GM21528 (cell line): Measurements from ENCODE around the gene ANKK1.

Experiments used
- ATAC-seq: cut with Tn5 transposase; IDR thresholded peaks from one replicate; pipeline ENCODE4 v1.9.1; 2021; ENCODE audit warnings: mild to moderate bottlenecking, moderate library complexity; ENCODE audit not compliant: unreplicated experiment, low FRiP score

The ANKK1 gene

DNA sequence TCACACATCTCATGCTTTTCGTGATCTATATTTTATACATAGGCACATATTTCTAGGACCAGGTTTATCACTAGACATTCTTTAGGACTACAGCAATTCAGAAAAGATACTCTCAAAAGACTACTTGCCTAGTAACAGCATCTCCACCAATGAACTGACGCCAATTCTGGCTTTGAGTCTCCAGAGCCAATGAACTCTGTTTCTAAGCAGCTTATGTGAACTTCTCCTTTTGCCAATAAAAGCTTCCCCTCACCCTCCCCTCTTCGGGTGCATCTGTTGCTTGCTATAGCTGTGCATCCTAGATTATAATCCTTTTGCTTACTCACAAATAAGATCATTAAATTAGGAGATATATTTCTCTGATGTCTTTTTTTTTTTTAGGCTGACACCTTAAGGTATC lies 11.4 kb upstream of the ANKK1 start:
- ATAC-seq: no peak

DNA sequence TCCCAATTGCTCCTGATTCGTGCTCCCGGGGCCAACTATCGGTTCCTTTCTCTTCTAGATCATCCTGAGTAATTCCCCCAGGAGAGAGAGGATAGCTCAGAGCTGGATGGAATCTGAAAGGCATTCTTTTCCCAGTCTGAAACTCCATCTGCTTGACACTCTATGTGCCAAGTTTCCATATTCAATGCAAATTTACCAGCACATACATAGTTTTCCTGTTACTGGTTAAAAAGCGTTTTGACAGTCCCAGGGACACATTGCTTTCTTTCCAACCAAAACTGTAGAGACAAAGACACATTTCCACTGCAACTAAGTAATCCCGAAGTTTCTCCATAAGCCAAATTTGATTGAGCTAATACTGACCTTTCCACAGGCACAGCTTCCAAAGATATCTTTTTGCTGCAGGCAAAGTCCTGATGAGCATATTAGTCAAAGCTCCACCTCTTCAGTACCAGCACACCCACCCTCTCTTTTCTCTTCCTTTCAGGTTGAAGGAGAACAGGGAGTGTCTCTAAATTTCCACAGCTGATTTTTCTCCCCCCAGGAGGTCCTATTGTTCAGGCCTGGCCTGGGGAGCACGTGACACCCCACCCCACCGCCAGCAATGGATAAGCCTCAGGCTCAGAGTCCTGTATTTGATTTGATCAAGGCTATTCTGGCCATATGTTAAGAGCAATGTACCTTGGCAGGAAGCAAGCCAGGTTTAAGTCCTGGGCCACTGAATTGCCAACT lies 9.7 kb upstream of the ANKK1 start:
- no peak for ATAC-seq

DNA sequence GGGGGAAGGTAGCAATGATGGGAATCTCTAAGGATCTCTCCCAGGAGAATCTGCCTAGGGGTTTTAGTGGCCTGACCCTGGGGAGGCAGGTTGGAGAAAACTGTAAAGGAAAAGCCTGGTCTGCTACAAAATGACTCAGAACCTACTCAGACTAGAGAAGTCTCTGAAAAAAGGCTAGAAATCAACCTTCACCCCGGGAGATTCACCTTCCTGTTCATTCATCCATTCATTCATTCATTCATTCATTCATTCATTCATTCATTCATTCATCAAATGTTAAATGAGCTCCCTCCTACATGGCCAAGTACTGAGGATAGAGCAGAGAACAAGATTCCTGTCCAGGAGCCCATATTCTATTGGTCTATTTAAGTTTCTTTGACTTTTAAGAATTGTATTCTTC lies 8.9 kb upstream of the ANKK1 start:
- ATAC-seq: no peak

DNA sequence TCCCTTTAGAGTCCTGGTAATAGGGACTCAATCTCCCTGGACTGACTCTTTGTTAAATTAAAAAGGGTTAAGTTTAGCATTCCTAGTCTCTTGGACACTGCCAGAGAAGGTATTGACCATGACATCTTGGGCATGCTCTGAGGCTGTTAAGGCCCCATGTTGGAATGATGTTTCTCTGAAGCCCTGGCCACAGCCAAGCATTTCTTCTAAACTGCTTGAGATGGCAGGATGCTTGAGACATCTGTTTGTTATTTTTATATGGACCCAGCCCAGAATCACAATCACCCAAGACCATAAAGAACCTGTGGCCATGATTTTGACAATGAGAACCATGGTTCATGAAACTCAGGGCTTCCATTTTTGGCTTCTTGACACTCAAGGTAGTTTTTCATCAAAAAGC lies 5.5 kb upstream of the ANKK1 start:
- ATAC-seq: no peak

DNA sequence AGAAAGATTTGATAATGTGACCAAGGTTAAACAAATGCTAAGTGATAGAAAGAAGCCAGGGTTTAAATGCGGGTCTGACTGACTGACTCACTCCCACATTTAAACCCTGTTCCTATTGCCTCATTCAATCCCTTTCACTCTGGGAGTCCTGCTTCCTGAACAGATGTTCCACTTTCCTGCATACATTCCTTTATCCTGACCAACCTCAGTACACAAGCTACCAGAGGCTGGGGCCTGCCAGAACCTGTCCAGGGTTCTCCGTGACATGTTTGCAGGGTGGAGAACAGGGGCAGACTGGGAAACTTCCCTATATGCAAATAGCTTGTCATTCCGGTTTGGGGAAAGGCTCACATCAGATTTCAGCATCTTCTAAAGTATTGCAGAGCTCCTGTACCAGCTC lies 3.0 kb upstream of the ANKK1 start:
- ATAC-seq: no peak

DNA sequence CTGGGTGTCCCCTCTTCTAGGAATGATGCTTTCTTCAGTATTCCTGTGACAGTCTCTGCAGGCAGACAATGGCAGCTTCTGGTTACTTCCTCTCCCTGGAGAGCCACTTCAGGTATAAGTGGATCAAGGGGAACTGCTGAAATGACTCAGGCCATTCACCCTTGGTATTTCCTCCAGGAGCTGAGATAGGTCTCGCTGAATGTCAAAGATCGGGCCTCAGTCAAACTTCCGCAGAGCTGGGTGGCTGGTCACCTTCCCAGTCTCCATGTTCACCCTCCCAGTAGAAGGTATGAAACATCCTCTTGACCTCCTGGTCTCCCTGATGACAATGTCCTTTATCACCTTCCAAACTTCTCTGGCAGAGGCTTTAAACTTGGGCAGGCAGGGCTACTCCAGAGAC lies 1.8 kb upstream of the ANKK1 start:
- ATAC-seq: no peak

DNA sequence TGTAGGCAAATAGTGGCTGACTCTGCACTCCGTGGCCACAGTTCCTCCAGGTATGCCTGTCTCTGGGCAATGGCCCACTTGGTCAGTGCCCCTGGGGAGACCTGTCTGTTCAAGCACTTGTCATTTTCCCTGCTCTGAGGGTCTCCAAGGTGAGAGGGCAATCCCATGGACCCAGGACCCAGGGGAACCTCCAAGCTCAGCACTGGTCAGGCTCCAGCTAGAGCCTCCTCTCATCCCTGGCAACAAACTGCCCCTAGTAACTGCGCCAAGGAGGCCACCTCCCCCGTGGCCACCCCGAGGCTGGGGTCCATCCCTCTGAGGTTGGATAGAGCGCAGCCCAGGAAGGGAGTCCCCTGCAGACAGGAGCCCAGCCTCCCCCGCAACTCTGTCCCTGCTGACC lies 713 bp upstream of the ANKK1 start:
- no peak for ATAC-seq

DNA sequence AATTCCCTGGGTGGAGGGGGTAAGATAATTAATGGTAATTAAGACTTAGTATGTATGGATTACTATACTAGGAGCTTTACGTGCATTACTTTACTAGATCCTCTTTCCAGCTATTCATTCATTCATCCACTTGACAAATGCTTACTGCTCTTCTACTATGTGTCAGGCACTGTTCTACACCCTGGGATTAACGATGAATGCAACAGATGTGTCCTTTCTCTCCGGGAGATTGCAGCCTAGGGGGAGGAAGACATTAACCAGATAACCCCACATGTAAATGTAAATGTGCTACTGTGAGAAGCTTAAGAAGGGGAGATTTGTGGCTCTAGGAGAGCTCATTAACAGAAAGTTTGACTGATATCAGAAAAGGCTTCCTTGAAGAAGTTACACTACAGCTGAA lies 1.7 kb downstream of the ANKK1 start:
- no peak for ATAC-seq

DNA sequence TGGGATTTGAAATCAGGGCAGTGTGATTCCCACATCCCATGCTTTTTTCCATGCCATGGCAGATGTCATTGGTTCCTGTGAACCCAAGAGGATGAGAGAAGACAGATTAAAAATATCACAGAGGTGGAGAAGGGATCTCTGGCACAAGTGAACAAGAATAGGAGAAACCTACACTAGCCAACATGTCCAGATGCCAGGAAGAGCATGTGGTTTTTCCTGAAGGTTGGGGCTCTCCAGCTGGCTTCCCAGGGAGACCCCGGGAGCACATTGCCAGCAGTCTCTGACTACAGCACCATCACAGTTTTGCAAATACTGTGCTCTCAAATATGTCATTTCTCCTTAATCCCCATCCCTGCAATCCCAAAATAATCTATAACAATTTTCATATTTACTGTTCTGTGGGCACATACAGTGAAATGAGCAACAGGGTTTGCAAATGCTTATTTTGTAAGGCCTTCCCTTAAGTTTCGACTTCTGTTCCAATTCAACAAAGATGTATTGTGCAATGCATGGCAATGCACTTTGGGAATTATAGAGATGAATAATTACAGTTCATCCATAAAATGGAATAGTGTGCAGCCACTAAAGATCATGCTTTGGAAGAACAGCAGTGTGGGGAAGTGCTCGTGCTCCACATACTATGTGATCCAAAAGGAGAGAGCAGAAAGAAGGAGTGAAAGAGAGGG lies 4.8 kb downstream of the ANKK1 start:
- no peak for ATAC-seq

DNA sequence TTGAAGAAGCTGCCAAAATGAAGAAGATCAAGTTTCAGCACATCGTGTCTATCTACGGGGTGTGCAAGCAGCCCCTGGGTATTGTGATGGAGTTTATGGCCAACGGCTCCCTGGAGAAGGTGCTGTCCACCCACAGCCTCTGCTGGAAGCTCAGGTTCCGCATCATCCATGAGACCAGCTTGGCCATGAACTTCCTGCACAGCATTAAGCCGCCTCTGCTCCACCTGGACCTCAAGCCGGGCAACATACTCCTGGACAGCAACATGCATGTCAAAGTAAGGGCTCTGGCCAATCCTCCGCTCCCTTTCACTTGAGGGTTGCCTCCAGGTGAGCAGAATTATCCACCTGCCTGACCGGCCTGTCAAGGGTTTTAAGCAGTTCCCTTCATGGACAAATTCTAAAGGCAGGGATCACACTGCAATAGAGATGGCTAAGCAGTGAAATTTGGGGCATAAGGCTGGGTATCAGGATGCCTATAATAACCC lies 6.0 kb downstream of the ANKK1 start:
- ATAC-seq: no peak

DNA sequence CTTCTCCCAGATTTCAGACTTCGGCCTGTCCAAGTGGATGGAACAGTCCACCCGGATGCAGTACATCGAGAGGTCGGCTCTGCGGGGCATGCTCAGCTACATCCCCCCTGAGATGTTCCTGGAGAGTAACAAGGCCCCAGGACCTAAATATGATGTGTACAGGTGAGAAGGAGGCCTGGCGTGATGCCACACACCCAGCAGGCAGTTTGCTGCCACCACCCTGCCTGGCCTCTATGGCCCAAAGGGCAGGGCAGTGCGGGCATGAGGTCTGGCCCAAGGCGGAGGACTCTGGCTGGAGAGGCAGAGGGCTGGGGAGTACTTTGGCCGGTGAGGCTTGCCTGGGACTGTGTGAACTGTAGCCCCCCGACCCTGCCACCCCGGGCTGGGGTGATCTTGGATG lies 7.3 kb downstream of the ANKK1 start:
- ATAC-seq: no peak

DNA sequence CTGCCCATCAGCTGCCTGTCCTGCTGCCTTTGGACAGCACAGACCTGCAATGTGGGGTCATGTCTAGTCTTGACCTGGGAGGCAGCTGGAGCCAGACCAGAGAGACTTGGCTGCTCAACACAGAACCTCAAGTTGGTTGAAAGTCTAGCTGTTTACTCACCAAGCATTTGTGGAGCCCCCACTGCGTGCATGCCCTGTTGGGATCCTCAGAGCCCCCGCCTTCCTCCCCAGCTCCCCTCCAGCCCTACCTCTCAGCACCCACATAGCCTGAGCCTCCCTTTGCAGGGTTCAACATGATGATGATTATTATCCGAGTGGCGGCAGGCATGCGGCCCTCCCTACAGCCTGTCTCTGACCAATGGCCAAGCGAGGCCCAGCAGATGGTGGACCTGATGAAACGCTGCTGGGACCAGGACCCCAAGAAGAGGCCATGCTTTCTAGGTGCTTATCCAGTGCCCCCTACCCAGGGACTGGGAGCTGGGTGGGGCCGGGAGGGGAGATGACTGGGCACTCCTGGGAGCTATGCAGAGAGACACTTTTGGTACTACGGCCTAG lies 8.3 kb downstream of the ANKK1 start:
- ATAC-seq: no peak

DNA sequence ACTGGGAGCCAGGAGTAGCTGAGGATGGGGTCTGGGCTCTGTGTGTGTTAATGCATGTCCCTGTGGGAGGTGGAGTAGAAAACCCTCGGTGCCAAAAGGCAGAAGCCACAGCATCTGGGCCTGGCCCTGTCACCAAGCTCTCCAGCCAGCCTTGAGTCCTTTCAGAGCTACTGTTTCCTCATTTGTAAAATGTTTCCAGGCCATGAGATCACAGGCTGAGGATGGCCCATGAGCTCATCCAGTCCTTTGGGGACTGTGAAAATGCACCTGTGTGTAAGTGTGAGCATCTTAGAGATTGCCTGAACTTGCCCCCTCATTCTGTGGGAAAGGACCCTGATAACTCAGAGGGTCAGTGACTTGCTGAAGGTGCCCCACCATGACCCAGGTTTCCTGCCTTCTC lies 9.1 kb downstream of the ANKK1 start:
- no peak for ATAC-seq

DNA sequence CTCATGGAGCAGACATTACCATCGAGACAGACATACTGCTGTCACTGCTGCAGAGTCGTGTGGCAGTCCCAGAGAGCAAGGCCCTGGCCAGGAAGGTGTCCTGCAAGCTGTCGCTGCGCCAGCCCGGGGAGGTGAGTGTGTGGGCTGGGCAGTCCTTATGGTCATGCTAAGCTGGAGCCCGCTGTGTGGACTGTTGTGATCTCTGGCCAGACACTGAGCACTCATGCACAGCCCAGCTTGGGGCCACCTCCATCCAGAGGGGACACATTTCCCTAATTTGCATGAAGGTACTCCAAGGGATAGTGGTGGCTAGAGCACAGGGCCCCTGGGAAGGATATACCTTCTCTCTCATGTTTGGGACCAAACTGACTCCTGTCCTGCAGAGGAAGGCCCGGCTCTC lies 9.6 kb downstream of the ANKK1 start:
- no peak for ATAC-seq

DNA sequence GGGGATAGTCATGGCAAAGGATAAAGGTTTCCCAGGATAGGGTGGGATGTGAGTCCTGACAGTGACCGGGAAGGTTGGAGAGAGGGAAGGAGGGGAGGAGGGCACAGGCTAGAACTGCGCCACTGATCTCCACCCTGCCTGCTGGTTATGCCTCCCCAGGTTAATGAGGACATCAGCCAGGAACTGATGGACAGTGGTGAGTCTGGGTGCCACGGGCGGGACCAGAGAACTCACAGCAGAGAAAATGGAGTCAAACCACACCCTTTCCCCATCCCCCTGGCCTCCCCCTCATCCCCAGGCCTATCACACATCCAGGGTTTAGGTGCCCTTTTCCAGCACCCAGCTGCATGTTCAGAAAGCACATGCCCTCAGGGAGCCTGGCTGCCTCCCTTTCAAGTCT lies 10.2 kb downstream of the ANKK1 start:
- ATAC-seq: no peak

DNA sequence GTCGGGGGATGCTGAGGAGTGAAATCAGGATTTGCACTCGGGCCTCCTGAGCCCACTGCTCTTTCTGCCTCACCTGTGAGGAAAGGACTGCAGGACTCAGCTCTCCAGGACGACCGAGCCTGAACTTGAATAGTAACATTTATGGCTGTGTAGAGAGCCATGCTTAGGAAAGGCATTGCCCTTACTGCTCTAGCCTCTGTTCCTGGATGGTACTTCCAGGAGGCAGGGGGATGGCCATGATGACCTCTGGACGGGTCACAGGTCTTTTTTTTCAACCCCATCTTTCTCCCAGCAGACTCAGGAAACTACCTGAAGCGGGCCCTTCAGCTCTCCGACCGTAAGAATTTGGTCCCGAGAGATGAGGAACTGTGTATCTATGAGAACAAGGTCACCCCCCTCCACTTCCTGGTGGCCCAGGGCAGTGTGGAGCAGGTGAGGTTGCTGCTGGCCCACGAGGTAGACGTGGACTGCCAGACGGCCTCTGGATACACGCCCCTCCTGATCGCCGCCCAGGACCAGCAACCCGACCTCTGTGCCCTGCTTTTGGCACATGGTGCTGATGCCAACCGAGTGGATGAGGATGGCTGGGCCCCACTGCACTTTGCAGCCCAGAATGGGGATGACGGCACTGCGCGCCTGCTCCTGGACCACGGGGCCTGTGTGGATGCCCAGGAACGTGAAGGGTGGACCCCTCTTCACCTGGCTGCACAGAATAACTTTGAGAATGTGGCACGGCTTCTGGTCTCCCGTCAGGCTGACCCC lies 11.3 kb downstream of the ANKK1 start:
- ATAC-seq: no peak

DNA sequence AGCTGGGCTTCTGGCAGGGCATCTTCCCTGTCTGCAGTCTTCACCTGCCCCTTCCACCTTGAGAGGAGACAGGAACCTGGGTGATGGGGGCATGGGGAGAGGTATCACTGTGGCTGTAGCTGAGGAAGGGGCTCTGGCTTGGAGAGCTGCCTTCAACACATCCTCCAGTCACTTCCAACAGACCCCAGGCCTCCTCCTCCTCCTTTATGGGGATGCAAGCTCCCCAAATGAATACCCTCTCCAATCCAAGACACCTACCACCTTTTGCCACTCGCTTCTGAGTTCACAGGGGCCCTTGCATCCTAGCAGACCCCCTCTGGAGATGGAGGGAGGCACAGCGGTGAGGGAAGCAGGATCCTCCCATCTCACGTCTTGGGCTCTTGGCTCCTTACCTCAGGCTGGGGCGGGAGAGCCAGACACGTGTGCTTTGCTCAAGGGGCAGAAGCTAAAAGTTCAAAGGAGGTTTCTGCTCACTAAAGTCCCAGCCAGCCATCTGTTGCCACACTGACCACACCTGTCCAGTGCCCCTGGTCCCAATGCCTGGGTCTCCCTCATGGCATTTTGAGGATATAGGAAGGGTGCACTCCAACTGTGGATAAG lies 13.2 kb downstream of the ANKK1 start:
- no peak for ATAC-seq

DNA sequence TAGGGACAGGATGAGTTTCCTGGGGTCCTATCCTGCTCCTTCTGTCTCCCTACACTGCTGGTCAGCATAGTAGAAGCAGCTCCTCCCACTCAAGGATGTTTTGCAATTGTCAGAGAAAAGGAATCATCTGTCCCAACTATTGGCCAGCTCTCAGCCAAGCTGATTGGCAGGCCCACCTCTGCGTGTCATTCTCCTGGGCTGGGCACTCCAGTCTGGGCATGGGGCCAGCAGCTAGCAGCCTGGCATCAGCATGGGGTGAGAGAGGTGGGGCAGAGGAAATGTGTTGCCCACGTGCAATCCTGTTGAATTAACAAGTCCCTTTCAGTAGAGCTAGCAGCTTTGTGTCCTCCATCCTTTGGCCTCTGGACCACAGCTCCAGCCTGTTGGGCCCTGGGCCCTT lies 14.1 kb downstream of the ANKK1 start:
- no peak for ATAC-seq

DNA sequence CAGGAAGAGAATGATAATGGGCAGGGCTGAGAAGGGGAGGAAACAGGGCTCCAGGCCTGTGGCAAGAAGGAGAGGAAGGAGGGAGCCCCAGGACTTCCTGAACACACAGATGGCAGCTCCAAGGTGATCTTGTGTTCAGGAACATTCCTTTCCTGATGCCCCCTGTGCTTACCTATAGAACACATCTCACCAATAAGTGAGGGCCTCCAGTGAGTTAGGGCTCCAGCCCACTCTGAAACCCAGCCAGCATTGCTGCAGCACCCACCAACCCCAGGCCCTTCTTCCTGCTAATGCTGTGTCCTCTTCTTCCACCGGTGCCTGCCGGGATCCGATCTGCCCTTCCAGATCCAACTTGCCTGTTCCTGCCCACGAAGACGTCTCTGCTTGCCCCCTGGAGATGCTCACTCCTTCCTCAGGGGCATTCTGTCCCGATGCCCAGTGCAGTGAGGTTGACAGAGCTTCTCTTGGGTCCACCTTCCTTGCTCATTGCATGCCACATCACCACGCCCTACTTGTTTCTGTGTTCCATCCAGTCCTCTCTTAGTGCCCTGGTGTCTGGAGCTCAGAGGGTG lies 17.4 kb downstream of the ANKK1 start:
- ATAC-seq: no peak

DNA sequence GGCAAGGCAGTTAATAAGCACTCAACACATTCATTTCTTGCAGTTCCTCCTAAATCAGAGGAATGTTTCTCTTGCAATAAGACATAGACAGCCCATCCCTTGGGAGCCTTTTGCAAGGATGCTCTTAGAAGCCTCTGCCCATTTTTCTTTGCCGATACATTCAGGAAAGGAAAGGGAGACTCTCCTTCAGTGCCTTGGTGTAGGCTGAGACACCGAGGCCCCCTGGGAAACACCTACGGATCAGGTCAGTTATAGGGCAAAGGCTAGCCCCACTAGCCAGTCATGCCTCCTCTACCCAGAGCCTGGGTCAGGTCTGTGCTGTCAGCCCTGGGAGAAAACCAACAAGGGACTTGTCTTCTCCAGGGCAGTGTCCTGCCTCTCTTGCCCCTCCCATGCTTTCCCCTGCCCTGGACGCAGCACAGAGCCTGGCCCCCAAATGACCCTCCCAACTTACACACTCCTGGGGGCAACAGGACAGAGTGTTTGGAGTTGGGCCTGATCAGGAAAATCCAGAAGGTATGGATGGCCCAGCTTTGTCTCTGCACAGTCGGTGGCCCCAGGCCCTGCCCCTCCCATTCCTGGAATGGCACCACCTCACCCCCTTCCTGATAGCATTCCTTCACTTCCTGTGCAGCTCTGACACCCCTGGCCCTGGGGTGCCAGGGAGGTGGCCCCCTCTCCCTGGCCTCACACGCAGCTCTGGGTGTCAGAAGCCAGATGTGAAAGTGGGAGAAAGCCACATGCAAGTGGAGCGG lies 18.3 kb downstream of the ANKK1 start:
- no peak for ATAC-seq
